GM19455 (cell line): ENCODE measurements around the gene CES4A.
"Not testable (repeated sequence)": the region's sequence is repeated elsewhere in the genome, so short reads cannot be mapped to it uniquely, and the experiment has no call there.

Source experiments
- ATAC-seq: cut with Tn5 transposase; IDR thresholded peaks from one replicate; pipeline ENCODE4 v1.9.1; 2021; ENCODE audit not compliant: unreplicated experiment

The CES4A gene

GRCh38 chr16:67041520-67041919, 53.1 kb downstream of the CES4A start:
- not testable (repeated sequence) for ATAC-seq

- ATAC-seq = no peak
Measured at GRCh38 chr16:67043420-67043819, 55.0 kb downstream of the CES4A start.

- no peak for ATAC-seq
Measured at GRCh38 chr16:67050796-67051195, 62.4 kb downstream of the CES4A start.

GRCh38 chr16:67052399-67052798, 64.0 kb downstream of the CES4A start:
- no peak for ATAC-seq

GRCh38 chr16:67053767-67054334, 65.5 kb downstream of the CES4A start:
- no peak for ATAC-seq

- ATAC-seq = no peak
Measured at GRCh38 chr16:67054901-67055300, 66.5 kb downstream of the CES4A start.

GRCh38 chr16:67055712-67056487, 67.5 kb downstream of the CES4A start:
- no peak for ATAC-seq
